DOHH2 (cell line): ENCODE measurements around the gene SPARC.

ENCODE experiments used
- H3F3A ChIP-seq: fragments of 200-600 bp; sonication (generic), shearing (Covaris generic); 2 replicates; pipeline ENCODE4 v1.6.0; 2016; ENCODE audit warnings: antibody characterized with exemption, mild to moderate bottlenecking; ENCODE audit not compliant: control insufficient read depth, insufficient read depth
- H3K27ac ChIP-seq: fragments of 200-600 bp; sonication (generic); 2 replicates; pipeline ENCODE4 v1.5.1; 2014; ENCODE audit warnings: low read depth, mild to moderate bottlenecking, low read length, moderate library complexity
- H3K27me3 ChIP-seq: fragments of 200-600 bp; sonication (generic); 2 replicates; pipeline ENCODE4 v1.6.1; 2014; ENCODE audit warnings: mild to moderate bottlenecking, low read length, mixed read lengths; ENCODE audit not compliant: control insufficient read depth
- H3K36me3 ChIP-seq: fragments of 200-600 bp; sonication (generic); 2 replicates; pipeline ENCODE4 v1.6.1; 2014; ENCODE audit warnings: mild to moderate bottlenecking, low read length, moderate library complexity, mixed read lengths; ENCODE audit not compliant: control insufficient read depth
- H3K4me1 ChIP-seq: fragments of 200-600 bp; sonication (generic); 2 replicates; pipeline ENCODE4 v1.6.1; 2014; ENCODE audit warnings: mild to moderate bottlenecking, low read length, mixed read lengths; ENCODE audit not compliant: control insufficient read depth
- H3K4me2 ChIP-seq: fragments of 200-600 bp; sonication (generic); 2 replicates; pipeline ENCODE4 v1.6.0; 2014; ENCODE audit warnings: mild to moderate bottlenecking, low read length, moderate library complexity
- H3K4me3 ChIP-seq: fragments of 200-600 bp; sonication (generic); 2 replicates; pipeline ENCODE4 v1.5.1; 2014; ENCODE audit warnings: mild to moderate bottlenecking, low read length, mixed read lengths
- H3K79me2 ChIP-seq: fragments of 200-600 bp; sonication (generic); 2 replicates; pipeline ENCODE4 v1.6.1; 2014; ENCODE audit warnings: mild to moderate bottlenecking, low read length, mixed read lengths; ENCODE audit not compliant: control insufficient read depth
- H3K9me2 ChIP-seq: fragments of 200-600 bp; sonication (generic); replicated peaks from 2 replicates; pipeline ENCODE4 v1.6.1; 2014; ENCODE audit warnings: mild to moderate bottlenecking, low read length, mixed read lengths; ENCODE audit not compliant: control insufficient read depth
- H3K9me3 ChIP-seq: fragments of 200-600 bp; sonication (generic); 2 replicates; pipeline ENCODE4 v1.6.1; 2014; ENCODE audit warnings: antibody characterized with exemption, low read length, mixed read lengths; ENCODE audit not compliant: control insufficient read depth, insufficient read depth
- H4K20me1 ChIP-seq: fragments of 200-600 bp; sonication (generic); 2 replicates; pipeline ENCODE4 v1.6.0; 2014; ENCODE audit warnings: low read depth, mild to moderate bottlenecking, antibody characterized with exemption, low read length, moderate library complexity; ENCODE audit not compliant: control insufficient read depth, insufficient read depth
- CTCF ChIP-seq: fragments of 200-600 bp; sonication (generic); IDR thresholded peaks from one replicate; pipeline ENCODE4 v1.5.1; 2014; ENCODE audit warnings: antibody characterized with exemption, mild to moderate bottlenecking, low read depth, low read length; ENCODE audit not compliant: poor library complexity, severe bottlenecking
- EZH2phosphoT487 ChIP-seq: fragments of 200-600 bp; sonication (generic); IDR thresholded peaks from 2 replicates; pipeline ENCODE4 v1.6.1; 2017; ENCODE audit warnings: borderline replicate concordance, mild to moderate bottlenecking, antibody characterized with exemption, low read length, moderate library complexity, mixed read lengths

SPARC gene

GRCh38 chr5:151662805-151663204, 23.9 kb downstream of the SPARC start:
- TF ChIP-seq CTCF = no peak
- no peak for TF ChIP-seq EZH2phosphoT487
- Histone ChIP-seq H3K36me3 (no peaks in the 10 kb centered on the region), H3F3A (0 out of 2 replicates have a peak, but pooled peaks cover 2% of the 10 kb centered on the region), H3K79me2 (no peaks in the 10 kb centered on the region), H3K9me3 (no peaks in the 10 kb centered on the region), H3K9me2 (no peaks in the 10 kb centered on the region), H4K20me1 (no peaks in the 10 kb centered on the region), H3K4me1 (peaks cover 35% of the 10 kb centered on the region), H3K4me3 (peak overlapping the region; percentile 44), H3K27ac (peak overlapping the region; percentile 1; the same call in 1 of the 2 replicates), H3K27me3 (peaks cover 4% of the 10 kb centered on the region; the same call in 1 of the 2 replicates), H3K4me2 (peak overlapping the region; percentile 52)

- Histone ChIP-seq H3K79me2 (no peaks in the 10 kb centered on the region), H3K27ac (peak overlapping the region; percentile 1; the same call in 1 of the 2 replicates), H3K9me2 (no peaks in the 10 kb centered on the region), H3K4me3 (peak overlapping the region; percentile 44), H4K20me1 (no peaks in the 10 kb centered on the region), H3F3A (0 out of 2 replicates have a peak, but pooled peaks cover 2% of the 10 kb centered on the region), H3K36me3 (no peaks in the 10 kb centered on the region), H3K9me3 (no peaks in the 10 kb centered on the region), H3K4me2 (peak overlapping the region; percentile 52), H3K4me1 (peaks cover 35% of the 10 kb centered on the region), H3K27me3 (peaks cover 5% of the 10 kb centered on the region; the same call in 1 of the 2 replicates)
- TF ChIP-seq EZH2phosphoT487 (no peak), CTCF (no peak)
Observed at GRCh38 chr5:151661968-151662732, 24.6 kb downstream of the SPARC start.

- Histone ChIP-seq H3K9me2 (no peaks in the 10 kb centered on the region), H3F3A (0 out of 2 replicates have a peak, but pooled peaks cover 2% of the 10 kb centered on the region), H3K79me2 (no peaks in the 10 kb centered on the region), H3K4me2 (no peak overlapping the region), H3K4me1 (peaks cover 35% of the 10 kb centered on the region), H3K4me3 (no peak overlapping the region), H3K9me3 (no peaks in the 10 kb centered on the region), H3K27me3 (peaks cover 10% of the 10 kb centered on the region; the same call in 1 of the 2 replicates), H4K20me1 (no peaks in the 10 kb centered on the region), H3K27ac (no peak overlapping the region), H3K36me3 (no peaks in the 10 kb centered on the region)
- TF ChIP-seq CTCF (no peak), EZH2phosphoT487 (no peak)
Observed at GRCh38 chr5:151660616-151661495, 25.9 kb downstream of the SPARC start.
